Left forelimb (tissue), 1 donor: ENCODE results near the gene BGN.

ENCODE experiments used
- DNase-seq: peaks from one replicate; pipeline ENCODE4 v3.0.0-alpha.2; 2018; ENCODE audit warnings: low spot score

BGN gene

DNA sequence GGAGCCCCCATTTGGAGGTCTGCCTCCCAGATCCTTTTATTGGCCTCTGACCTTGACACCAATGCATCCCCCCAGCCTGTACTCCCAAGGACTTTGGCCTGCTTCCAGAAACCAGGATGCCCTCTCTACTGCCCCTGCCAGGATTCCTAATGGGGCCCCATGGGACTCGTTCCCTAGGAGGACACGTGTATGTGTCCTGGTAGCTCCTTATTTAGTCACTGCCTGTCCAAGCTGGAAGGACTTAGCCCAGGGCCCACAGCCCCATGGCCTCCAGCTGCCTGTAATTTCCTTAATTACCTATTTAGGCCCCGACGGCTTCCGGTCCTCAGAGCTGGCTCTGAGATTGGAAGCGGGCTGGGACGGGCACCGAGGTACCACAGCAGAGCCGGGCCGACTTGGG, 32.0 kb downstream of the BGN start:
- DNase-seq: no peak

DNA sequence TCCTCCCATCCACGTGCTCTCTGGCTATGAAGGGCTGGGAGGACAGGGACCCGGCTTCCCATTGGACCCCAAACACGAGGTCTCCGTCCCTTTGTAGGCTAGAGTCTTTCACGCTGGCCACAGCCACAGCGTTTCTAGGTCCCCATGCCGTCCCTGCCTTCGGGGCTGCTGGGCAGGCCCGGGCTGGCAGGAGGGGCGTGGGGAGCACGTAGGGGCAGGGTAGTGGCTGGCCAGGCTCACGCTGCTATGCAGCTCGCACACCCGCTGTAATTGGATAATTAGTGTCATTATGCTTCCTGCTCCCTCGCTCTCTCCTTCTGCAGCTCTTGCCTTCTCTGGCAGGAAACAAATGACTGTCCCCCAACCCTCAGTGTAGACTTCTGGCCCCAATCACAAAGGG, 32.4 kb downstream of the BGN start:
- no peak for DNase-seq

DNA sequence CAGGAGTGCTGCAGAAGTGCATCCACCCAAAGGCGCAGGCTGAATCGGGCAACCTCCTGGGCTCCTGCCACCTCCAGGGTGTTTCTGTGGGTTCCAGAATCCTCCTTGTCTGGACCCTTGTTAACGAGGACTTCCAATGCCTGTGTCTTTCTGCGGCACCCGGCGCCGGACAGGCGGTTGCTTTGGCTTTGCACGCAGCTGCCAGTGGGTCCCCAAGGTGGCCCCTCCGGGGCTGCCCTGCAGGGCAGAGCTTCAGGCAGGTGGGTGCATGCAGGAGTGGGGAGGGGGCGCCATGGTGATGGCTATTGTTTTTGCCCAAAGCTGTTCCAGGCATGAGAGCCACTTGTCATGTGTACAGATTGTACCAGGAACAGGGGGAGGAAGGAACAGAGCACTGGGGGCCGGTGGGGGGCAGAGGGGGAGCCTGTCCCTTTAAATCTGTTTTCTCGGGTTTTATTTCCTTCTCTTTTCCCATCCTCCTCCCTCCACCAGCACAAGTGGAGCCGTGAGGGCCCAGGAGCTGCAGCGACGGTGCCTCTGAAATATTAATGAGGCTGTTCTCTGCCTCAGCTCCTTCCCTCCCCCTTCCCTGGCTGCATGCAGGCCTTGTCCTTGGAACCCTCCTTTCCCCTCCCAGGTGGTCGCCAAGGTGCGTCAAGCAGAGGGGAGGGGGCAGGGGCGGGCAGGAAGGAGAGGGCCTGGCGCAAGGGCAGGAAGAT, 35.8 kb downstream of the BGN start:
- DNase-seq: no peak

DNA sequence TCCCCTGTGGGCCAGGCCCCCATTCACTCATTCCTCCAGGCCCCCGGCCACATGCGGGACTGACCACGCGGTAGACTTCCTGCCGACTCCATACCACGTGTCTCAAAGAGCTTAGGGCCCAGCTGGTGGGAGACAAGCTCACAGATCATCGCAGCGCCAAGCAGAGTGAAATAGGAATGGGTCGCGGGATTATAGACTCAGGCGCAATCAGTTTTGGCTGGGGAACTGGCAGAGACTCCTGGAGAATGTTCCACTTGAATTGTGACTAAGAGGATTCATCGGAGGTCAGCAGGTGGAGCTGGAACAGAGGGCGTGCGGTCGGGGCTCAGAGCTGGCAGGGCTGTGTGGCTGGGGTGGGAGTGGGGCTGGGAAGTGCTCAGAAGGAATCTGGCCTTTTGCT, 38.3 kb downstream of the BGN start:
- no peak for DNase-seq

DNA sequence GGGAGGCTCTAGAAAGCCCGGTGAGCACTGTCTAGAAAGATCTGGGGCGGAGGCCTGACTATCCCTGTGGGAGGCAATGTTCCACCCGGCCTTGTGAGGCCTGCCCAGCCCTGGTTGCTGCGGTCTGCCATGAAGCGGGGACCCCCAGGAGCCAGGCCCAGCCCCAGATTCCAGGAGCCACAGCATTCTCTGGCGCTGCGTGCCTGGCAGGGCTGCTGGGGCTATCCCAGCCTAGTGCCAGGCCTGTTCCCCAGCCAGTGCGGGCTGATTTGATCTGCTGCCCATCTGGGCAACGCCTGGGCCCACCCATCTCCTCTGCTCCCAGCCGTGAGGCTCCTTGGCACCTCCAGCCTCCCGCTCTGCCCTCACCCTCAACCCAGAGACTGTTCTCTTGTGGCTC, 42.3 kb downstream of the BGN start:
- no peak for DNase-seq

DNA sequence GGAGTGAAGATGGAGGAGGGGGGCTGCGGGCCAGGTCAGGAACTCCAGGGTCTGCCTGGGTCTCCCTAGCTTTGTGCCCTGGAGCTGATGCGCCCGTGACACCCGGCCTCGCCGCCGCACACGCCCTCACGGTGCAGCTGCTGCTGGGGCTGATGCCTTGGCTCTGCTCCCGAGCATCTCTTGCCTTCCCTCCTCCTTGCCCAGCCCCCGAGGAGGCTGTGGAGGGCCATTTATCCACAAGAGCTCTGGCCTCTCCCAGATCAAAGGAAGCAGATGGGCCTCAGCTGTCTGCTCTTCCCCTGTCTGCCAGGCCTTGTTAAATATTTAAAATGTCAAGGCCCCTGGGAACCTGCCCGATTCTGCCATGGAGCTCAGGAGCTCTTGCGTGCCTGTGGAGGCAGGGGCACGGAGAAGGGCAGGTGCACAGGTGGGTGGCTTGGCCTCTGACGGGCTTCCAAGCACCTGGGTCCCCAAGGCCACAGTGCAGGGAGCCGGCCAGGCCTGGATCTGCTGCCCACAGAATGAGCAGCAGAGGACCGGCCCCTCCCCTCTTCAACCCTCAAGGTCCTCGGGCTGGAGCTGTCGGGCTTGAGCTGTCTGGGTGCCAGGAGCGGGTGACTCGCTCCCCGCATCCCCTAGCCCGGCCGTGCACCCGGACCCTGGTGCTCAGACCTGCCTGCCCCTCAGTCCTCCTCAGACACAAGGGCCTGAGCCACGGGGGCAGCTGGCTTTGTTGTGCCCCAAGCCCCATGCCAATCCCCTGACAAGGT, 42.9 kb downstream of the BGN start:
- no peak for DNase-seq

DNA sequence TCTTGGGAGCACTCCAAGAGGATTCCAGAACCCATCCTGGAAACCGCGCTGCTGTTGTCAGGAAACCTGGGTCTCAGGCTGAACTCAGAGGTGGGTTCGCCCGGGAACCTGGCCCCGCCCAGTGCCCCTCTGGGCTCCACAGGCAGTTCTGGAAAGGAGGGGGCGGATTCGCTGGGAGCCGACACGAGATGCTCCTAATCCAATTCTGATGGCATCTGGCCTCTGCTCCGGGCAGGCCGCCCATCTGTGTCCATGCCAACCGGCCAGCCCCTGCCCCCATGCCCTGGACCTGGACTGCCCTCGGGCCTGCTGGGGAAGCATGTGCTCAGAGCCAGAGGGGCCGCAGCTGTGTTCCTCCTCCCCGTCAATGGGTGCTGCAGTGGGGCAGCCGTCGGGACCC, 43.6 kb downstream of the BGN start:
- no peak for DNase-seq

DNA sequence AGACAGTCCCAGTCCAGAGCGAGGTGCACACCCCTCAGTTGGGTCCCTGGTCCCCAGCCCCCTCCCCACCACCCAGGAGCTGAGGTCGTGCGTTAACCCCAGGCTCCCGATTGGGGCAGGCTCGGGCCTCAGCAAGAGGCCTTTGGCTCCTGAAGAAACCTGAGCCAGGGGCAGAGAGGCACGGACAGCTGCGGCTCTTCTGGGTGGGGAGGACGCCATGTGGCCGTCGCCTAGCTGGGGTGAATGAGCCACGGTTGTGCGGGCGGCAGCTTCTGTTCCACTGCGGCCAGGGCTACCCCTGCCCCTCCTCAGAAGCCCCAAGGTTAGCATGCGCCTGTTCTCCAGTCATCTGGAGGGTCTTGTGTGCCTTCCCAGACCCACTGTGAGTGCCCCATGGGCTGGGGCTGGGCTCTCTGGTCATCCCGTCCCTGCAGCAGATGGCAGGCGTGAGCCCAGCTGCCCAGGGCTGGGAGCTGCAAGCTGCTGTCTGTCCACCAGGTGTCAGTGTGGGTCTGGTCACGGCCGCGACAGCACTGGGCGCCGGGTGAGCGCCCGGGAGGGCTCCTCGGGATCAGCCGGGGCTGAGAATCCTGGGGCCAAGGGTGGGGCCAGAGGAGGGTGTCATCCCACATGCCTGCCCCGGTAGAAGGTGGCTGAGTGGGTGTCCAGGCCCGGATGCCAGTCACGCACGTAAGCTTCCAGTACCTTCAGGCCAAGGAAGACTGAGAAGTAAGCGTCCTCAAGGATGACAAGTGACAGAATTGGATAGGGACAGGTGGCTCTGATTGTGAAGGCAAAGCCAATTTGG, 44.6 kb downstream of the BGN start:
- DNase-seq: peak; percentile 69

DNA sequence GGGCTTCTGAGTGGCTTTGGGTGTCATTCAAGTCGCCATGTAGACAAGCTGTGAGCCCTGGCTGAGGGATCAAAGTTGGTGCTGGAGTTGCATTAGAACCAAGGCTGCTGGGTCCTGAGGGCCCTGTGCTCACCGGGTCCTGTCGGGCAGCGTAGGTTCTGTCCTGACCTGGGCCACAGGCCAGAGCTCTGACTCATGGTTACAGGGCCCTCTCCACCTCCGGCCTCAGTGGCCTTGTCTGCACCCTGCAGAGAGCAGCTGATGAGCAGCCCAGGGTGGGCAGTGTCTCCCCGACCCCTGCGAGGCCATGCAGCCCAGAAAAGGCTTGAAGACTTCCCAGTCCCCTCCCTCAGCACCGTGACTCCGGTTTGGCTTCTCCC, 45.2 kb downstream of the BGN start:
- DNase-seq: no peak

DNA sequence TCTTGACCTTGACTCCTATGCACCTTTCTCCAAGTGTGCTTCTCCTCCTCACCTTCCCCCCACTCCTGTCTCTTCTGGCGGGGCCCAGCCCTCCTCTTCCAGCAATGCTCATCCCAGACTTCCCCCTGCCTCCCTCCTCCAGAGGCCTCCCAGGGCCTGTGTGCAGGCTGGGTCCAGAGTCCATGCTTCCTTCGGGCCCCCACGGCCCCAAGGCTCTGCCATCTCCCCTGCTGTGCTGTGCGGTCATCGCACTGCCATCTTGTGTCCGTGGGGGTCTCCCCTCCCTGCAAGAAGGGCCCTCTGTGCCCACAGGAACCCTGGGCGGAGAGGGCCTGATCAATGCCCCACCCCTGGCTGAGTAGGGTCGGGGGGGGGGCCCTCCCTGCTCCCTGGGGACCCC, 49.9 kb downstream of the BGN start:
- no peak for DNase-seq

DNA sequence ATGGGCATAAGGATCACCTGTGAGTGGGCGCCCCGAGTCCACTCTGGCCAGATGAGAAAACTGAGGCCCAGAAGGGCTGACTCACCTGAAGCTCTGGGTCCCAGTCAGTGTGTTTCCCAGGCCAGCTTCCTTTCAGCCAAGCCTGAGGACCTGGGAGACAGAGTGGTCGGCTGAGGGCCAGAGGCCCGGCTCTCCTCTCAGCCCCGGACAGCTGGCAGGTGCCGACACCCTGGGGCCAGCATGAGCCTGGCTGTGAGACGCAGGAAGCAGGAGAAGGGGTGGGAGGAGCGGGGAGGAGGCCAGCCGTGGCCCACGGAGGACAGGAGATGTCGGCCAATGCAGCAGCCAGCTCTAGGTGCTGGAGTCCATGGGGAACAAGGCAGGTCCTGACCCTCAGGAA, 51.6 kb downstream of the BGN start:
- no peak for DNase-seq

DNA sequence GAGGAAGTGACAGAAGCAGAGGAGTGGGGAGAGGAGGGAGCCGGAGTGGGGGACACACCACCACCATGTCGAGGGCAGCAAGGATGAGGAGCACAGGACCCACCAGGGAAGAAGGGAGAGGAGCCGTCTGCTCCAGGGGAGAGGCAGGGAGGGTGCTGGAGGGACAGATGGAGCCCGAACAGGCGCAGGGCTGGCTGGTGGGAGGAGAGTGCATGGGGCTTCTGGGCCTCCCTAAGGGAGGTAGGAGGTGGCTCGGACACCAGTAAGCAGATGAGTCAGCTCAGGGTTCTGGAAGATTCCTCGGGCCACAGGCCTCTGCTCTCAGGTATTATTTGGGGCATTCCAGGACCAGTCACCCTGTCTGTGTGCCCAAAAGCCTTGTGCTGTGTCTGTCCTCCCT, 52.4 kb downstream of the BGN start:
- DNase-seq: no peak

DNA sequence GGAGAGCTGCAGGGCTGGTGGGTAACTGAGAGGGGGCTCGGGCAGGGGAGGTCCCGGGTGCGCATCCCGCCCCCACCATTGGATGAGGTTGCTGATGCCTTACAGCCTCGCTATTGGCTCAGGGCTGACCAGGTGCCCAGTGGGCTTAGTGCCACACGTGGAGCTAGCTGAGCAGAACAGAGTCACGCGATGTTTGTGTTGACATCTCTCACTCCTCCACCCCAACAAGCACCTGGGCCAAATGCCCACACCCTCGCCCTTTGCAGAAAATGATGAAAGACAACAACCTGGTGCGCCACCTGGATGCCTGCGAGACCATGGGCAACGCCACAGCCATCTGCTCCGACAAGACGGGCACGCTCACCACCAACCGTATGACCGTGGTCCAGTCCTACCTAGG, 54.5 kb downstream of the BGN start:
- no peak for DNase-seq

DNA sequence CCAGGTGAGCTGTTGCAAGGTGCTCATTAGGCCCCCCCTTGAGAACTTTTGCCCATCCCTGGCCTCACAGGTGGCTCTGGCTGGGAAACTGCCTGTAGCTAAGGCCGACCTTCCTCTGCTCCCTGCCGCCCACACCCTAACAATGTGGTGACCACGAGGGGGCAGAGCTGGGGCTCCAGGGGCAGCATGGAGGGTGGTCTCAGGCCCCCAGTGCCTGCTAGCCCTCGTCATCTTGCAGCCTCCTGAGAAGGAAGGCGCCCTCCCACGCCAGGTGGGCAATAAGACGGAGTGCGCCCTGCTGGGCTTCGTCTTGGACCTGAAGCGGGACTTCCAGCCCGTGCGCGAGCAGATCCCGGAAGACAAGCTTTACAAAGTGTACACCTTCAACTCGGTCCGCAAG, 55.0 kb downstream of the BGN start:
- no peak for DNase-seq

DNA sequence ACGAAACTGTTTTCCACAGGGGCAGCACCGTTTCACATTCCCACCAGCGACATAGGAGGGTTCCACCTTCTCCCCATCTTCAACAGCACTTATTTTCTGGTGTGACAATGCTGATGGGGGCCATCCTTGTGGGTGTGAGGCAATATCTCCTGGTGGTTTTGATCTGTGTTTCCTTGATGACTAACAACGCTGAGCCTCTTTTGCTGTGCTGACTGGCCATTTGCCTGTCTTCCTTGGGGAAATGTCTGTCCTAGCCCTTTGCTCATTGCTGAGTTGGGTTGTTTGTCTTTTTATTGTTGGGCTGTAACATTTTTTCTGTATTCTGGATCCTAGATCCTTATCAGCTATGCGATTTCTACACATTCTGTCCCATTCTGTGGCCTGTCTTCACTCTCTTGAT, 56.4 kb downstream of the BGN start:
- no peak for DNase-seq

DNA sequence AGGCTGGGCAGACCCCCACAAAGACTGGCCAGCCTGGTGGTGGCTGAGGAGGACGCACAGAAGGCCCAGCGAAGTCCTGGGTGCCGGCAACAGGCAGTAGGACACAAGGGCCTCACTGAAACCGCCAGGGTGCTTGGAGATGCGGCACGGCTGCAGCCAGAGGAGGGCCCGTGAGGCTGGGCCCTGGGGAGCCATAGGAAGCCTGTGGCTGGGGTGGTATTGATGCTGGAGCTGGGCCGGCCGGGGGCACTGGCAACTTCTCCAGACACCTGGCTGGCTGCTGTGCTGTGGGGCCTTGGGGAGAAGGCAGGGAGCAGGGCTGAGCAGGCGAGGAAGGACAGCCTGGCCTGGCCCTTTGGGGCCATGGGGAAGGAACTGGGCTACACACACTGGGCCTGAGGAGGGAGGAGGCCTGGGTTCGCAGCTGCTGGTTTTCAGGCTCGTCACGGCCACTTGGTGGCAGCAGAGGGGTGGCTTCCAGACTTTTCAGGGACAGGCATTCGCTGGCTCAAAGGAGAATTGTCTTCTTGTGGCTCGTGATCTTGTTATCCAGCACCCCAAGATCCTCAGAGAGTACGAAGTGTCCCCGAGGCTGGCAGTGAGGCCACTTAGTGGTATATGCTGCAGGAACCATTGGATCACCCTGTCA, 59.9 kb downstream of the BGN start:
- no peak for DNase-seq

DNA sequence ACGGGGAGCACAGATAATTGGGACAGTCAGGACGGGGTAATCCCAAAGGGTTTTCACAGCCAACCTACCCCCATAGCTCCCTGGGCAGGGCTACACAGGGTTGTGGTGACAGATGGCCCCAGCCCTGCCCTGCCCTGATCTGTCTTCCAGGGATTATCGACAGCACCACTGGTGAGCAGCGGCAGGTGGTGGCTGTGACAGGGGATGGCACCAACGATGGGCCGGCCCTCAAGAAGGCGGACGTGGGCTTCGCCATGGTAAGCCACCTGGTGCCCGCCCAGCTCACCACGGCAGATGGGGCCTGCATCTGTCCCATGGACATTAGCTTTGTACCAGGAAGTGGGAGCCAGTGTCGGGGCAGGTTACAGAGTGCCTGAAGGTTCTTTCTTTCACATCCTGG, 62.0 kb downstream of the BGN start:
- no peak for DNase-seq

DNA sequence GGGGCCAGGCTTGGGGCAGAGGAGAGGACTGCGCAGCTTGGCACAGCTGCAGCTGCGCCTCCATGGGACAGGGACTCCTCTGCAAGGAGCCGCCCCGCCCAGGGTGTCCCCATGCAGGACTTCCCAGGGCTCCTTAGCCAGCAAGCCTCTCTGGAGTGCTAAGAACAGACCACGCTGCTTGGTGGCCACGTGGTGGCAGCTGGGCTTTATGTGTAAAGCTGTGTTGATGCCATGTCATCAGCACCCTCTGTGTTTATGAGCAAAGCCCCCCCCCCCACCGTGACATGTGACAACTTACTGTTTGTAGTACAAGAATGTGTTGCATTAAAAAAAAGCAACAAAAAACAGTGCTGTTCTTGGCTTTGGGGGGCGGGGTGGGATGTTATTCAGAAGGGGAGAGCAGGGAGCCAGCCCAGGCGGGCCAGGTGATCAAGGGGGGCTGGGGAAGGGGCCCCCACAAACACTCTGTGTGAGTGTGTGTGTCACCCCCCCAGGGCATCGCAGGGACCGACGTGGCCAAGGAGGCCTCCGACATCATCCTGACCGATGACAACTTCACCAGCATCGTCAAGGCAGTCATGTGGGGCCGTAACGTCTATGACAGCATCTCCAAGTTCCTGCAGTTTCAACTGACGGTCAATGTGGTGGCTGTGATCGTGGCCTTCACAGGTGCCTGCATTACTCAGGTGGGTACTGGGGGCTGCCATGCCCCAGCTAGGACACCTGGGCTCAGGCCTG, 63.0 kb downstream of the BGN start:
- DNase-seq: no peak
